ENCODE measurements around the gene CFAP46.
"Not testable (repeated sequence)": the region's sequence is repeated elsewhere in the genome, so short reads cannot be mapped to it uniquely, and the experiment has no call there.

Gene CFAP46

GRCh38 chr10:132979491-132980425, 37.4 kb upstream of the CFAP46 start:
- no peak for DNase-seq

GRCh38 chr10:132978542-132978941, 36.2 kb upstream of the CFAP46 start:
- no peak for DNase-seq

GRCh38 chr10:132977807-132978206, 35.4 kb upstream of the CFAP46 start:
- DNase-seq, result no peak

- no peak for DNase-seq
Measured at GRCh38 chr10:132977076-132977475, 34.7 kb upstream of the CFAP46 start.

GRCh38 chr10:132975831-132976682, 33.7 kb upstream of the CFAP46 start:
- DNase-seq, result no peak

- DNase-seq, result no peak
Measured at GRCh38 chr10:132974886-132975830, 32.8 kb upstream of the CFAP46 start.

GRCh38 chr10:132974249-132974796, 32.0 kb upstream of the CFAP46 start:
- no peak for DNase-seq

GRCh38 chr10:132973903-132974241, 31.5 kb upstream of the CFAP46 start:
- DNase-seq, result no peak

GRCh38 chr10:132972986-132973902, 30.9 kb upstream of the CFAP46 start:
- DNase-seq, result no peak

GRCh38 chr10:132972149-132972985, 30.0 kb upstream of the CFAP46 start:
- no peak for DNase-seq

- DNase-seq, result no peak
Measured at GRCh38 chr10:132971448-132972148, 29.2 kb upstream of the CFAP46 start.

- no peak for DNase-seq
Measured at GRCh38 chr10:132970641-132971438, 28.5 kb upstream of the CFAP46 start.

- peak in 1 of 2 donors; percentile 24 for DNase-seq
Measured at GRCh38 chr10:132967540-132967939, 25.2 kb upstream of the CFAP46 start.

- no peak for DNase-seq
Measured at GRCh38 chr10:132965411-132966057, 23.2 kb upstream of the CFAP46 start.

- DNase-seq, result not testable (repeated sequence)
Measured at GRCh38 chr10:132964707-132965410, 22.5 kb upstream of the CFAP46 start.

GRCh38 chr10:132964231-132964630, 21.9 kb upstream of the CFAP46 start:
- no peak for DNase-seq

- DNase-seq, result no peak
Measured at GRCh38 chr10:132963430-132963960, 21.1 kb upstream of the CFAP46 start.

All from inflammatory macrophage treated with lipopolysaccharide for 1 hour (primary cell).